Measurements from ENCODE around the gene THAP7.
"Not testable (repeated sequence)": the region's sequence is repeated elsewhere in the genome, so short reads cannot be mapped to it uniquely, and the experiment has no call there.

THAP7 gene

DNA sequence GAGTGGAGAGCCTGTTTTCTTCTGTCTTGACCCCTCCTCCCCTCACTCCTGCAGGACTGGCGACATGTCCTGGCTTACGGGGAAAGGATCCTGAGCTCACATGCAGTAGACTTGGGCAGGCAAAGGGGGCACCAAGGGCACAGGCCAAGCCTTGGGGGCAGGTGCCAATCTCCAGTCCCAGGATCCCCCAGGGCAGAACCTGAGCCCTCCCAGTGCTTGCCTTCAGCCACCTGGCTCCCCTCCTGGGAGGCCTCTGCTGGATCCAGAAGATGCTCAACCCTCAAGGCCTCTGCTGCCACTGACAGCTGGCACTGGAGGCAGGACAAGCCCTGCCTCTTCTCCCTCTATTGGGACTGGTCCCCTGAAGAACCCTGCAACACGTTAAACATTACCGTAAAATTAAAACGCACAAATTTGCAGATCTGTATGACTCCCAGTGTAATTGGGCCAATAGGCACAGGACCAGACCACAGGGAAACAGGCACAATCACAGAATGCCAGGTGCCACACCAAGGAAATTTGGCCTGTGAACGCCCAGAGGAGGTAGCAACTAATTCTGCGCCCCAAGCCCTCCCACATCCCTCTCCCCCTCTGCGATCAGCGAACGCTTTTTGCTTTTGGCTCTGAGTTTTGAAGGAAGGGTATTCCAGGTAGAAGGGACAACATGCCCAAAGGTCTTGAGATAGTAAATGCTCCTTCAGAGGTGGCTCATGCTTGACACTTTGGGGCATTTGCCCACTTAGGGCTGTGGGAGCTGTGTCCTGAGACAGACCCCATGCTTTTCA is 20.8 kb downstream of the THAP7 start:
- Mint-ChIP-seq H3K27me3 (no peaks in the 10 kb centered on the region), H3K4me1 (peaks cover 55% of the 10 kb centered on the region), H3K9me3 (peaks cover 9 to 13% of the 10 kb centered on the region in 2 donors), H3K4me3 (peak overlapping the region; percentile 91 to 95), H3K27ac (peak overlapping the region; percentile 93 to 97)
- no peak for ATAC-seq
- DNase-seq, result no peak

DNA sequence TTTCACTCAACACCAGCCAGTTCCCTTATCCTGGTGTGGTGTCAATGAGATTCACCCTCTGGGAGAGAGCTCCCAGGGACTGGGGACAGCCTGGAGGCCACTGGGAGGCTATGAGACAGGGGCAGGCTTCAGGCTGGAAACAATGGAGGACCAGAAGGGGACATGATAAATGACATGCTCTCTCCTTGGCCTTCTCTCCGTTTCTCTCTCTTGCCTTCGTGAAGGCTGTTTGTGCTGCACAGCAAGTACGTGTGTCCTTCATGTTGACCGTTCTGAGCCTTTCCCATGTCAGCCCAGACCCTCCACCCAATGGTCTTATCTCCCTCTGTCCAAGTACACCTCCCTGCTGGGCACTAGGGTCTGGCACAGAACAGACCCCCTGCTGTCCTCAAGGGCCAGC is 21.4 kb downstream of the THAP7 start:
- H3K4me3 Mint-ChIP-seq, result peak overlapping the region in 1 of 2 donors; percentile 95
- peaks cover 55% of the 10 kb centered on the region for H3K4me1 Mint-ChIP-seq
- H3K27ac Mint-ChIP-seq, result no peak overlapping the region

DNA sequence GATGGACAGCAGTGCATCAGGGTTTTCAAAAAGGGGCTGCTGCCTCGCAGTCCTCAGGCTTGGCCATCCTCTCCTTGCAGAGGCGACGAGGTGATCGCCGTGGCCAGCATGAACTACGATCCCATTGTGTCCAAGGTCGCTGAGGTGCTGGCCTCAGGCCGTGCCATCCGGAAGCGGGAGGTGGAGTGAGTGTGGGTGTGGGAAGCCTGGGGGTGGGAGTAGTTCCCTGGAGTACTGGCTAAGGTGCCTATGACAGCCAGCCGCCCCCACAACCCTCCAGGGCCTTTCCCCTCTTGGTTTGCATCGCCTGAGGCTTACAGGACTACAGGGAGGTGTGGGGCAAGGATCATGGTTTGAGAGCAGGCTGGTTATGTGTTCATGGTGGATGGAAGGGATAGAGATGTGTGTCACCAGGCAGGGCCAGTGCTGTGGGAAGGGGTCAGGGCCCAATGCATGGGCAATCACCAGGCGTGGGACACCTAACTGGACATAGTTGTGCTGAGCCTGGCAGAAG is 21.9 kb downstream of the THAP7 start:
- Mint-ChIP-seq H3K27me3 (no peaks in the 10 kb centered on the region), H3K4me3 (peak overlapping the region in 1 of 2 donors; percentile 84), H3K4me1 (peaks cover 55% of the 10 kb centered on the region), H3K27ac (no peak overlapping the region), H3K9me3 (peaks cover 9 to 13% of the 10 kb centered on the region in 2 donors)
- no peak for DNase-seq
- no peak for ATAC-seq

More for the DNA sequence above, 21.4 kb downstream of the THAP7 start:
- DNase-seq, result no peak
- no peak for ATAC-seq
- Mint-ChIP-seq H3K9me3 (peaks cover 9 to 13% of the 10 kb centered on the region in 2 donors), H3K27me3 (no peaks in the 10 kb centered on the region)

DNA sequence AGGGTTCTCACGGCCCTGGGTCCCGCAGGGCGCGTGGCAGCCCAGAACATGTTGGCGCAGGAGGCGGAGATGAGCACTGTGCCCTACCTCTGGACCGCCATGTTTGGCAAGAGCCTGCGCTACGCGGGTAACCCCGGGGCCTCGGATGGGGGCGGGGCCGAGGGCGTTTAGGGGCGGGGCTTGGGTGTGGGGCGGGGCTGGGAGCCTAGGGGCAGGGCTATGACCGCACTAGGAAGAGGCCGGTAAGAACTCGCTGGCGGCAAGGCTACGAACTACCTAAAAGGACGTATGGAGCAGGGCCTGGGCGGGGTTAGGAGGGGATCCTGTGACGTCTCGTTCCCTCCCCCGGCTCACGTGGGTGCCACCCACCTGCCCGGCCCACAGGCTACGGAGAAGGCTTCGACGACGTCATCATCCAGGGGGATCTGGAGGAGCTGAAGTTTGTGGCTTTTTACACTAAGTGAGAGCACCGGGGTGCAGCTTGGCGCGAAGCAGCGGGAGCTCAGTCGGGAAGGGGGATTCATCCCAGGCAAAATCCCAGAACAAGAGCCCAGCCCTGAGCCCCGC is 22.6 kb downstream of the THAP7 start:
- ATAC-seq (peak; percentile 66), DNase-seq (peak; percentile 63 to 66)
- H3K9me3 Mint-ChIP-seq, result peaks cover 9 to 13% of the 10 kb centered on the region in 2 donors
- H3K27ac Mint-ChIP-seq, result peak overlapping the region in 1 of 2 donors; percentile 85
- peaks cover 55% of the 10 kb centered on the region for H3K4me1 Mint-ChIP-seq
- H3K27me3 Mint-ChIP-seq, result no peaks in the 10 kb centered on the region
- peak overlapping the region; percentile 69 to 84 for H3K4me3 Mint-ChIP-seq

DNA sequence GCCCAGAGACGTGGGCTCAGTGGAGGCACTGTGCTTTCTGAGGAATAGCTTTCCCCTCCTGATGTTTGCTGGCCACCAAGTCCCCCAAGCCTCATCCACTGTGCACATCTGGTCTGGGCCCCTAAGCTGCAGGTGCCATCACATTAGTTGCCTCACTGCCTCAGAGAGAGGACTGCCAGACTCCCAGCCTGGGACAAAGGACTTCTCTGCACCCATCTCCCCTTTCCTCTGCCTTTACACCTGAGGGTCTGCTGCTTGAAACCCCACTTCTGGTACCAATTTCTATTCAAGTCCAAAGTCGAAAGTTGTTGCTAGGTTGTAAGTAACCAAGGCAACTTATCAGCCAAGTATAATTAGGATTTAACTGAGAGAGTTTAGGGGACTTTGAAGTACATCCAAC is 23.5 kb downstream of the THAP7 start:
- no peak for ATAC-seq
- no peak overlapping the region for H3K4me3 Mint-ChIP-seq
- H3K9me3 Mint-ChIP-seq, result peaks cover 9 to 13% of the 10 kb centered on the region in 2 donors
- peaks cover 47% of the 10 kb centered on the region for H3K4me1 Mint-ChIP-seq
- H3K27me3 Mint-ChIP-seq, result no peaks in the 10 kb centered on the region
- H3K27ac Mint-ChIP-seq, result no peak overlapping the region
- DNase-seq, result no peak

DNA sequence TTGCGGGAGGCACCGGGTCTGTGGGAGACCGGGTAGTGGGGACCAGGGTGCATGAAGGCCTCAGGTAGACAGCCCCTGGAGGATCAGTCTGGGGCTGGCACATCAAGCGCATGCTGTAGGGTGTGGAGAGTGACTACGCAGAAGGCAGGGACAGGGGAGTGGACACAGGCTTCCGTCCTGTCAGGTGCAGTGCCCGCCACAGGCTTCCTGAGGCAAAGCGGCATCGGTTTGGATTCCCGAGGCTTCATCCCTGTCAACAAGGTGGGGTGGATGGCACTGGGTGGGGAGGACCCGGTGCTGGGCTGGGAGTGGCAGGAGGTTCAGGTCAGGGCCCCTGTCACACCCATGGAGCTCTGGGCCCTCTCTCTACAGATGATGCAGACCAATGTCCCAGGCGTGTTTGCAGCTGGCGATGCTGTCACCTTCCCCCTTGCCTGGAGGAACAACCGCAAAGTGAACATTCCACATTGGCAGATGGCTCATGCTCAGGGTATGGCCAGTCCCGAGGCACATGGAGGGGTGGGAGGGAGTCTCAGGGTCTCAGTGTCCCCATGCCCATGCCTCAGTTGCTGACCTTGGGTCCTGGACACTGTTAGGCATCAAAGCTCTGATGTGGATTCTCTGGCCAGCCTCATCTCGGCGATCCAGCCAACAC is 24.3 kb downstream of the THAP7 start:
- H3K4me3 Mint-ChIP-seq, result no peak overlapping the region
- peaks cover 9 to 13% of the 10 kb centered on the region in 2 donors for H3K9me3 Mint-ChIP-seq
- no peak for ATAC-seq

DNA sequence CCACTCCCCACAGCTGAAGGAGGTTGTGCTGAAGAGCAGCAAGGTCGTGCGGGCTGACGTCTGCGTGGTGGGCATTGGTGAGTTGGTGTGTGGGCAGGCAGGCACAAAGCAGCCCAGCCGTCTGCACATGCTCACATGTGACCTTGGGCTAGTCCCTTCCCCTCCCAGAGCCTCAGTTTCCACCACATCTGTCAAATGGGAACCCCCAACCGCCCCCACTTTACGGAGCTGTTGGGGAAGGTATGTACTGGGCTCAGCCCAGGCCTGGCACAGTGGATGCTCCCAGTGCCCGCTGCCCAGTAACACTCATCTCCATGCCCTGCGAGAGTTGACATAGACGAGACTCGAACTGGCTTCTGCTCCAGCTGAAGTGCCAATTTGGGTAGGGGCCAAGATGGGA is 24.9 kb downstream of the THAP7 start:
- Mint-ChIP-seq H3K4me1 (peaks cover 35% of the 10 kb centered on the region), H3K27me3 (no peaks in the 10 kb centered on the region), H3K4me3 (no peak overlapping the region), H3K9me3 (peaks cover 9 to 13% of the 10 kb centered on the region in 2 donors), H3K27ac (no peak overlapping the region)
- DNase-seq, result no peak
- no peak for ATAC-seq

More for the DNA sequence above, 24.3 kb downstream of the THAP7 start:
- DNase-seq, result no peak
- no peaks in the 10 kb centered on the region for H3K27me3 Mint-ChIP-seq
- peaks cover 39% of the 10 kb centered on the region for H3K4me1 Mint-ChIP-seq
- H3K27ac Mint-ChIP-seq, result no peak overlapping the region

DNA sequence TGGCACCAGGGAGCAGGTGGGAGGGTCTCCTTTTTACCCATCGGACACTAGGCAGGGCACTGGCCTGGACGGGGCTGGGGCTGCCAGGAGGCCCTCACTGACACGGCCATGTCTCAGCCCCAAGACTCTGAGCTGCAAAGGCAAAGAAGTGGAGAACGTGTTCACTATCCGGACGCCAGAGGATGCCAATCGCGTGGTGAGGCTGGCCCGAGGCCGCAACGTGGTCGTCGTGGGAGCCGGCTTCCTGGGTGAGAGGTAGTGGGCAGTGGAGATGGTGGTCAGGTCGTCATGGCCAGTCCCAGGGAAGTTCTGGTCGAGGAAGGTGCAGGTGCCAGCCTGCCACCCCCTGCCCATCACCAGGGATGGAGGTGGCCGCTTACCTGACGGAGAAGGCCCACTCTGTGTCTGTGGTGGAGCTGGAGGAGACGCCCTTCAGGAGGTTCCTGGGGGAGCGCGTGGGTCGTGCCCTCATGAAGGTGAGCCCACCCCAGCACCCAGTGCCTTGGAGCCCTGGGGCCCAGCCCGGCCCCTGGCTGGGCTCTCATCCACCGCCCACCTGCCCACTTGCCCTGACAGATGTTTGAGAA is 25.5 kb downstream of the THAP7 start:
- DNase-seq, result no peak
- H3K27ac Mint-ChIP-seq, result no peak overlapping the region
- H3K4me3 Mint-ChIP-seq, result no peak overlapping the region

DNA sequence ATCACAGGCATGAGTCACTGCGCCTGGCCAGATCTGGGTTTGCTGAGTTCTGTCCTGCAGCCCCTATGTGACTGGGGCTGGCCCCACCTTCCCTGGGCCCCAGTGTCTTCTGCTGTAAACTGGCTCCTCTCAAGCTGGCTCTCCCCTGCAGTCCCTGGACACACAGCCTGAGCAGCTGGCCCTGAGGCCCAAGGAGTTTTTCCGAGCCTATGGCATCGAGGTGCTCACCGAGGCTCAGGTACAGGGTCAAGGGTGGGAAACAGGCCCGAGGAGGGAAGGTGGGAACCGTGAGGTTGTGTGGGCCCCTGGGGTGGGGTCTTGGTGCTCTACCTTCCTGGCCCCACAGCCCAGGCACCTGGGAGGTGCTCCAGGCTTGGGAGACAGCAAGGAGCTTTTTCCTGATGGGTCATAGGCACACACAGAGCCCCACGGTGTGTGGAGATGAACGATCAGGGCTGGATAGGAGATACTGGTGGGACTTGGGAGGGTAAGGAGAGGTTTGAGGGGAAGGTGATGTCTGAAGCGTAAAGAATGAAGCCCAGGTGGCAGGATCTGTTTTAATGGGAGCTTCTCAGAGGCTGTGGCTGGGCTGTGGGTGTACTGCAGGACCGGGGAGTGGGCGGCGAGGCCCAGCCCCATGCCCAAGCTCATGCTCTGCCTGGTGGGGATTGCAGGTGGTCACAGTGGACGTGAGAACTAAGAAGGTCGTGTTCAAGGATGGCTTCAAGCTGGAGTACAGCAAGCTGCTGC is 26.2 kb downstream of the THAP7 start:
- H3K4me3 Mint-ChIP-seq, result no peak overlapping the region

More for the DNA sequence above, 25.5 kb downstream of the THAP7 start:
- Mint-ChIP-seq H3K4me1 (peaks cover 33% of the 10 kb centered on the region), H3K9me3 (peaks cover 9 to 13% of the 10 kb centered on the region in 2 donors), H3K27me3 (no peaks in the 10 kb centered on the region)
- ATAC-seq, result no peak

DNA sequence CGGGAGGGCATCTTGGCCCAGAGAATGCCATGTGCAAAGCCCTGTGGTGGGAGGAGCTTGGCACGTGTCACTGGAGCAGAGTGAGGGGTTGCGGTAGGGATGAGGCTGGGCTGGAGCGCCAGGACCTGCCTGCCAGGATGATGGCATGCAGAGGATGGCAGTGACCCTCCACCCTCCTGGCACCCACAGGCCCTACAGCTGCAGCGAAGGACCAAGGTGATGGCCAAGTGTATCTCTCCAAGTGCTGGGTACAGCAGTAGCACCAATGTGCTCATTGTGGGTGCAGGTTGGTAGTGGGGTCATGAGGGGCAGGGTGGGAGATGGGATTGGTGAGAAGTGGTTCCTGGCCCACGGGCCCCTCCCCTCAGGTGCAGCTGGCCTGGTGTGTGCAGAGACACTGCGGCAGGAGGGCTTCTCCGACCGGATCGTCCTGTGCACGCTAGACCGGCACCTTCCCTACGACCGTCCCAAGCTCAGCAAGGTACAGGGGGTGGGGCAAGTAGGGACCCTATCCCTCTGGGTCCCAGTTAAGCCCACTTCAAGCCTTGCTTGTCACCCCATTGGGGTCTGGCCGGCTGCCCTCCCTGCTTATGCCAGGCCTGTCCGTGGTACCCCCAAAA is 27.5 kb downstream of the THAP7 start:
- Mint-ChIP-seq H3K4me1 (peaks cover 14% of the 10 kb centered on the region), H3K4me3 (no peak overlapping the region), H3K27ac (no peak overlapping the region), H3K27me3 (no peaks in the 10 kb centered on the region), H3K9me3 (peaks cover 9 to 13% of the 10 kb centered on the region in 2 donors)
- ATAC-seq (no peak), DNase-seq (no peak)

More for the DNA sequence above, 26.2 kb downstream of the THAP7 start:
- peaks cover 26% of the 10 kb centered on the region for H3K4me1 Mint-ChIP-seq
- H3K27ac Mint-ChIP-seq, result no peak overlapping the region
- H3K9me3 Mint-ChIP-seq, result peaks cover 9 to 13% of the 10 kb centered on the region in 2 donors
- DNase-seq, result no peak
- no peak for ATAC-seq
- no peaks in the 10 kb centered on the region for H3K27me3 Mint-ChIP-seq

DNA sequence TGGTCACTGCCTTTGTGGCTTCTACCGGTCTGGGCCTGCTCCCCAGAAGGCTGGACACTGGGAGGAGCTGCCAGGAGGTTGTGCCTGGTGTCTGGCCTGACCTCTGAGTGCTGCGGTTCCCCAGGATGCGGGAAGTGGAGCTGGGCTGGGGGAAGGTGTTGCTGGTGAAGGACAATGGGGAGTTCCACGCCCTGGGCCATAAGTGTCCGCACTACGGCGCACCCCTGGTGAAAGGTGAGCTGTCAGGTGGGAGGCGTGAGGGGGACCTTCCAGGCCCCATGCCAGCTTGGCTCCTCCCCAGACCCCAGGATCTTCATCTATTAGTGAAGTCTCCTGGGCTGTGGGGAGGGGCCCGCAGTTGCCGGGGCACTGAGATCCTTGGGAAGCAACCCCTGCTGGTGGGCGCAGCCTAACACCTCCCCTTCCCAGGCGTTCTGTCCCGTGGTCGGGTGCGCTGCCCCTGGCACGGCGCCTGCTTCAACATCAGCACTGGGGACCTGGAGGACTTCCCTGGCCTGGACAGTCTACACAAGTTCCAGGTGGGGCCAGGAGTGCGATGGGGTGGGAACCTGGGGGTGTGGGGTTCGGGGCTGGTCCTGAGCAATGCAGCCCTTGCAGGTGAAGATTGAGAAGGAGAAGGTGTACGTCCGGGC is 28.2 kb downstream of the THAP7 start:
- ATAC-seq, result no peak
- H3K9me3 Mint-ChIP-seq, result peaks cover 5 to 7% of the 10 kb centered on the region in 2 donors

DNA sequence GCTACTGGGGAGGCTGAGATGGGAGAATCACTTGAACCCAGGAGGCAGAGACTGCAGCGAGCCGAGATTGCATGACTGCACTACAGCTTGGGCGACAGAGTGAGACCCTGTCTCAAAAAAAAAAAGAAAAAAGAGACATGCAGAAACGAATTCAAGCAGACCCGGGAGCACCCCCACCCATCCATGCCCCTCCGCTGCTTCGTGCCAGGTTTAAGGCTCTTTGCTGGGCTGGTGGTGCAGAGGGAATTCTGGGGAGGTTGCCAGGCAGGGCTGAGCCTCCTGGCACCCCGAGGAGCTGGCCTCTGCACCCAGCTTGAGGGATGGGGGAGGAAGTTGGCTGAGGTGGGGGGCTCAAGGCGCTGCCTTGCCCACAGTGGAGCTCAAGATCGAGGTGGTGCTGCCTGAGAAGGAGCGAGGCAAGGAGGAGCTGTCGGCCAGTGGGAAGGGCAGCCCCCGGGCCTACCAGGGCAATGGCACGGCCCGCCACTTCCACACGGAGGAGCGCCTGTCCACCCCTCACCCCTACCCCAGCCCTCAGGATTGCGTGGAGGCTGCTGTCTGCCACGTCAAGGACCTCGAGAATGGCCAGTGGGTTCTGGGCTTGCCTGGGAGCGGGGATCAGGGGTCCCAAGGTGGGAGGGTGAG is 28.9 kb downstream of the THAP7 start:
- H3K9me3 Mint-ChIP-seq, result peaks cover 0 to under 1% of the 10 kb centered on the region in 2 donors
- H3K27ac Mint-ChIP-seq, result peak overlapping the region in 1 of 2 donors; percentile 71

More for the DNA sequence above, 28.2 kb downstream of the THAP7 start:
- Mint-ChIP-seq H3K4me3 (no peak overlapping the region), H3K27ac (no peak overlapping the region), H3K4me1 (peaks cover 7% of the 10 kb centered on the region), H3K27me3 (no peaks in the 10 kb centered on the region)
- no peak for DNase-seq

DNA sequence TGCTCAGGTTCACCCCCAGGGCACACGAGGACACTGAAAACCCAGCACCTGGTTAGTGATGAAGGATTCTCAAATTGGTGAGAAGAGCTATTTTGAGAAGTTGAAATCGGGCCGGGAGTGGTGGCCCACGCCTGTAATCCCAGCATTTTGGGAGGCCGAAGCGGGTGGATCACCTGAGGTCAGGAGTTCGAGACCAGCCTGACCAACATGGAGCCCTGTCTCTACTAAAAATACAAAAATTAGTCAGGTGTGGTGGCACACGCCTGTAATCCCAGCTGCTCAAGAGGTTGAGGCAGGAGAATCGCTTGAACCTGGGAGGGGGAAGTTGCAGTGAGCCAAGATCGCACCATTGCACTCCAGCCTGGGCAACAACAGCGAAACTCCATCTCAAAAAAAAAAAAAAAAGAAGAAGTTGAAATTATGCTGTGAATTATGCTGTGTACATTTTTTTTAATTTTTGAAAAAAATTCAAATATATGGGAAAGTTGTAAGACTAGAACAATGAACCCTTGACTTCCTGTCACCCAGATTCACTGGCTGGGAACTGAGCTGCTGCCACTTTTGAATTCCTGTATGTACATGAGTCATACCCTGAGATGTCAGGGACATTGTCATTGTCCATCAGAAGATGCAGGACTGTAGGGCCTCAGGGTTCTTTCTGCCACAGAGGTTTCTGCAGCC is 29.8 kb downstream of the THAP7 start:
- H3K27me3 Mint-ChIP-seq, H3K4me3 Mint-ChIP-seq, ATAC-seq, H3K27ac Mint-ChIP-seq, DNase-seq, H3K4me1 Mint-ChIP-seq, H3K9me3 Mint-ChIP-seq: not testable (repeated sequence)

More for the DNA sequence above, 28.9 kb downstream of the THAP7 start:
- Mint-ChIP-seq H3K4me1 (peaks cover 10% of the 10 kb centered on the region), H3K27me3 (no peaks in the 10 kb centered on the region), H3K4me3 (no peak overlapping the region)
- ATAC-seq (no peak), DNase-seq (no peak)

All from stimulated activated naive CD8-positive, alpha-beta T cell treated with anti-CD3 and anti-CD28 coated beads, Interleukin-15, amount 100 ng/mL, for 72 hours (primary cell).